ENCODE results near the gene MRPL10.
A peak's percentile ranks its signal among the peaks of the same experiment; 100 is the strongest.

MRPL10 gene

DNA sequence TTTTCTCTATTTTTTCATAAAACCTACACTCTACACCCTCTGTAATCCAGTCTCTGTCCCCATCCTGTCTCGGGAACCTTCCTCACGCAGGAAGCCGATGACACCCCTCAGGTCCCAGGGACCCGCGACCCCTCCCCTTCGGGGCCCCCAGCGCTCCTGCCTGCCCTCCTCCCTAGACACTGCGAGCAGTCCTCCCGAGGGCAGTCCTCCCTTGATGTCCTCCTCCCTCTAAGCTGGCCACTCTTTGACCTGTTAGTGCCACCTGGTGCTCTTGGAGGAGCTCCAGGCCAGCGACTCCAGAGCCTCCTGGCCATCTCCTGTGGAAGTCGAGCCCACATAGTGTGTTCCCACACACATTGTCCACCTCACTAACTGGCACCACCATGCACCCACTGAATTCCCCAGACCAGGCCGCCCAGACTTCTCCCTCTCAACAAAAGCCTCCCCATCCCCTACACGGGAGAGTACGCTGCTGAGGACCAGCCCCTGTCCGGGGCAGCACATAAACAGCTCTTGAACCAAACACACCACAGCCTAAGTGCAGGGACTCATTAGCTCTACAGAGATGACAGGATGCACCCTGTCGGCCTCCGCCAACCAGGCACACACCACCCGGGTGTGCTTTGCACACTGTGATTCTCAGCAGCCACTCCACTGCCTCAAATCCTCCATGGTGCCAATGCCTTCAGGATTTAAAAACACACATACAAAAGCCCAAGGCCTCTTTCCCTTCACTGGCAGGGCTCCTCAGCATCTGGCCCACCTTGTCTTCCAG, 19.0 kb downstream of the MRPL10 start:
- DNase-seq = no peak

- no peak for DNase-seq
These were observed 19.6 kb downstream of the MRPL10 start for GRCh38 chr17:47811709-47812108.

DNA sequence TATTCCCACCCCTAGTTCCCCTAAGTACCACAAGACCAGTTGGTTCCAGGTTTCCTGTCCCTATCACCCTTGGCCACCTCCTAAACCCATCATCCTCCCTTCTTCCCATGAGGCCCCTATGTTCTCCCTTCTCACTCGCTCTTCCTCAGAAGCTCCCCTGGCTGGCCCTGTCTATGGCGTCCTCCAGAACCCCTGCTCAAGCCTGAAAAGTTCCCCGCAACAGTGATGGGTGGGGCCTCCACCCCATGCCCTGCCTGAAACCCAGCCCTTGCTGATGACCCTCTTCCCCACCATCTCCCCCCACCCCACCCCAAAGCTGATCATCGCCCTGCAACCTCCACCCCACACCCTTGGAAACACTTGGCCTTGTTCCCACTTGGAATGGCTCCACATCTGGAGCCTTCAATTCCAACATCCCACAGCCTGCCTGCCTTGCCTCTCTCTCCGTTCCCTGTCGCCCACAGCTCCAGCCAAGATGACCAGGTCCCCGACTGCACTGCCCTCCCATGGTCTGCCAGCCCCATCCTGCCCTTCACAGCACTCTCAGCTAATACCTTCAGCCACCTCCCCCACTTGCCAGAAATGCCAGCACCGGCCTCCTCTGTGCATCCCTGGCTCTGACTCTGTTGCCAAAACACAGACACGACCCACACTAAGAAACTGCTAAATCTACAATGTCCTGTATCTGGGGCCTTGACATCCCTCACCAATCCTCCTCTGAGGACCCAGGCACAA, 20.3 kb downstream of the MRPL10 start:
- no peak for DNase-seq

DNA sequence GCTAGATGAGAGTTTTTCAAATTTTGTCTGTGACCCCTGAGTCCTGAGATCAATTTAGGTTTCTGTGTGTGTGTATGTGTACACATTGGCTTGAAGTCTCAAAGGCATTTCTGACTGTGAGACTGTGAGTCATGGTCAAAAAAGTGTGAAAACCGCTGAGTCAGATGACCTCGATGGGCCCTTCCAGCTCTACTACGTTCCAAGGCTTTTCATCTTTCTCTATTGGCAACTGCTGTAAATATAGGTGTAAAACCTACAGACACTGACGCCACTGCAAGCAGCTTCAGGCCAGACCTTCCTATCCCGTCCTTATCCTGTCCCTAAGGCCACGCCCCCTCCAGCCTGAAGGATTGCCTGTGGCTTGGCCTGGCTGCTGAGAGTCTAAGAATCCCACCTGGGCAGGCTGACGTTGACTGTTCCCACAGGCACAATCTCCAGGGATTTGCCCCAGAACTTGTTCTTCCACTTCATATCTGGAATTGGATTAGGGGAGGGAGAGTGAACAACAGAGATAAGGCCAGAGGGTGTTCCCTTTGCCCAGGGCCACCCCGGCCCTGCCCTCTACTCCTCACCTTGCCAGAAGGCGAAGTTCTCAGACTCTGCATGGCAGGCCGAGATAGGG, 21.0 kb downstream of the MRPL10 start:
- DNase-seq = no peak

- no peak for DNase-seq
These were observed 22.4 kb downstream of the MRPL10 start for GRCh38 chr17:47808830-47809480.

DNA sequence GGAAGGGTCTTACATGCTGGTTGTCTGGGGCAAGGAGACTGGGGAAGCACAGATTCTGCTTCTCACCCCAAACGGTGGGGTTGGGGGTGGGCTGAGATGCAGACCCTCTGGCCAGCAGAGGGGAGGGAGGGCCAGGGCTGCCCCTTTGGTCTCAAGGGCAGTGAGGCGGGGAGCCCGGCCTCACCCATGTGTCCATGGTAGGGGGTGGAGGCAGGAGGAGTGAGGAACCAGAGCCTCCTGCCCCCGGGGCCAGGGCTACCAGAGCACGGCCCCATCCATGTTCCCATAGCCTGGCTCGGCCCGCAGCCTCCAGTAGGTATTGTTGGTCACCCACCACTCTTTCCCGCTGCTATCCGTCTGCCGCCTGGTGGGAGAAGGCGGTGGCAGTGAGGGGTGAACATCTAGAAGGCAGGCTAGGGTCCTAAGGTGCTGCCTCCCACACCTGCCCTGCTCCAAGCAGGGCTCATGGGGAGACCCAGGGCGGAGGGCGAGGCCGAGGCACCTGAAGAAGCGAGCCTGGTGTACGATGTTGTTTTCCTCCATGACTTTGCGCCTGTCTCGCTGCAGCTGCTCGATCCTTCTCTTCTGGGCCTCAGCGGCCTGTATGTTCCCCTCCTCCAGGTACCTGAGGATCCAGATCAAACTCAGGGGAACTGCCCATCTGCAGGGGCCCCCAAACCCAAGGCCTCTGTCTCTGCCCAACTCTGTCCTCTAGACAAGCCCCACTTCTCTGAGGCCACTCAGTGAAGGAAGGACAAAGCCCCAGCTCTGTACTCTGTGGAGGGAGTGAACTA, 23.1 kb downstream of the MRPL10 start:
- DNase-seq = no peak

DNA sequence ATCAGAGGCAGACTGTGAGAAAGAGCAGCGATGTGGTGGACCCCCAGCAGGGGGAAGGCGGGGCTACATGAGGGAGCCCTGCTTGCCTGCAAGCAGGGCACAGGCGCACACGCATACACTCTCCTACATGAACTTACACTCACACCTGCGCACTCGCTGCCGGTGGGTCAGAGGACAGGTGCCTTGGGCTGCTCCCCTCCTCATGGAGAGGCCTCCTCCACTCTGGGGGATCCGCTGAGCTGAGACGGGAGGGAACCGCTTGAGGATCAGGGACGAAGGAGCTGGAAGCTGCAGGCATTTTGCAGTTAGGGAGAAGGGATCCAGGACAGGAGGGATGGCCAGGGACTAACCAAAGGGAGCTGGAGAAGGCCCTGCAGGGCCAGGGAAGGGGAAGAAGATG, 23.9 kb downstream of the MRPL10 start:
- DNase-seq = no peak

DNA sequence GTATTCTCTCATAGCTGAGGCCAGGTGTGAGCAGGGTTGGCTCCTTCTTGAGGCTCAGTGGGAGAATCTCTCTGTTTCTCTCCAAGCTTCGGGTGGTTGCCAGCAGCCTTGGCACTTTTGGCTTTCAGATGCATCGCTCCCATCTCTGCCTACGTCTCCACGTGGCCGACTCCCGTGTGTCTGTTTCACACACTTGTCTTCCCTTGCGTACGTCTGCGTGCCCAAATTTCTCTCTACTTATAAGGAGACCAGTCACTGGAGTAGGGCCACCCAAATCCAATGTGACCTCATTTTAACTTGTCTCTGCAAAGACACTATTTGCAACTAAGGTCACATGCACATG, 24.5 kb downstream of the MRPL10 start:
- DNase-seq = no peak

GRCh38 chr17:47806026-47806912, 25.1 kb downstream of the MRPL10 start:
- no peak for DNase-seq

DNA sequence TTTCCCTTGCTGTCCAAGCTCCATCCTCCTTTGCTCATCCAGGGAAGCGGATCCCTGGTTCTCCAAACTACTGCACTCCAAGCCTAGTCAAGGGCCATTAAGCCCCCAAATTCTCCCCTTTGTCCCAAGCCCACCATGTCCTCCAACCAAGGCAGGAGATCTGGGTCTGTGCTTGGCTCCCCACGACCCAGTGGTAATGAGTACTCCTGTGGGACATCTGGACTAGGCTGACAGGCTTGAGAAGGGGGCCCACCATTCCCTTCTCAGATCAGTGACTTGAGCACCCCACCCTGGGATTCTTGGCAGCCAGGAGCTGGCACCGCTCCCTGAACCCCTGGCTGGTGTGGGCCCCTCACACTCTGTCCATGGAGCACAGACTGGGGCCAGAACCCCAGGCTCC, 26.9 kb downstream of the MRPL10 start:
- DNase-seq = peak; percentile 47

- DNase-seq = no peak
These were observed 27.6 kb downstream of the MRPL10 start for GRCh38 chr17:47803751-47804150.

GRCh38 chr17:47803201-47803600, 28.1 kb downstream of the MRPL10 start:
- DNase-seq = peak; percentile 26

- DNase-seq = peak; percentile 81
These were observed 28.9 kb downstream of the MRPL10 start for GRCh38 chr17:47802341-47803022.

DNA sequence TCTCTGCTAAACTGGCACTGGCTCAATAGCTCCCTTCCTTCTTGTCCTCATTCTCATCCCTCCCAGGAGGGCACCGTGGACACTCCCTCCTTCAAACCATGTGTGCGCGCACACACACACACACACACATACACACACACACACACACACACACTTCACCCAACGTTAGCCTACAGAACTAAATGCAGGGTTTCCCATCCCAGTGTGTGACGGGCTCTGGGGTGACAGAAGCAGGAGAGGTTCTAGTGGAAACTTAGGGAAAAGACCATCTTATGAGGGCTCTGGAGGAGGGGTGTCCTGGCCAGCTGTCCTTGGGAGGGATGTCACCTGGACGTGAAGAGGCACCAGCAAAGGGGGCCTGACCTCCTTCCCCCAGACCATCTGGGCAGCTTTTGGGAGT, 29.4 kb downstream of the MRPL10 start:
- DNase-seq = no peak

- peak; percentile 50 for DNase-seq
These were observed 30.1 kb downstream of the MRPL10 start for GRCh38 chr17:47801176-47801765.

DNA sequence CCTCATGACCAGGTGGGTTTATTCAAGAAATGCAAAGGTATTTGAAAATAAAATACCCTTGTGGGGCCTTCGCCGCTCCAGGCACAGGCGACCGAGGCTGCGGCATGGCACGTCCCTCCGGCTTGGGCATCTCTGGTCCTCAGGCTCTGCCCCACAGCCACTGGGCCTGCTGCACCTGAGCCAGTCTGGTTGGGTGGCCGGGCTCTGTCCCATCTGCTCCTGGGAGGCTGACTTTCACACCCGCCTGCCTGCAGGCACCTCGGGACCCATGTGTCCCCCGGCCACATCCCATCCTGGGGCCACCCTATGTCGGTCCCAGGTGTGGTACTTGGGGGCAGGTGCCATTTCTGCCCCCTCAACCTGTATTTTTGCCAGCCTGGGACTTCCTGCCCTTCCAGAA, 30.7 kb downstream of the MRPL10 start:
- DNase-seq = peak; percentile 33

- peak; percentile 30 for DNase-seq
These were observed 33.5 kb downstream of the MRPL10 start for GRCh38 chr17:47797797-47798196.

GRCh38 chr17:47792979-47793378, 38.4 kb downstream of the MRPL10 start:
- peak; percentile 15 for DNase-seq

- DNase-seq = no peak
These were observed 38.9 kb downstream of the MRPL10 start for GRCh38 chr17:47792457-47792856.

- DNase-seq = peak; percentile 49
These were observed 40.3 kb downstream of the MRPL10 start for GRCh38 chr17:47791025-47791424.

Measured in activated CD8-positive, alpha-beta memory T cell treated with anti-CD3 and anti-CD28 coated beads for 24 hours (primary cell).